ENCODE measurements around the gene PMPCA.
A peak's percentile ranks its signal among the peaks of the same experiment; 100 is the strongest.

The PMPCA gene

GRCh38 chr9:136436055-136436634 lies 25.7 kb downstream of the PMPCA start:
- DNase-seq (ENCODE audit: low read depth), result no peak

- peak; percentile 24 for DNase-seq (ENCODE audit: low read depth)
Measured at GRCh38 chr9:136437430-136437829, 27.0 kb downstream of the PMPCA start.

- DNase-seq (ENCODE audit: low read depth), result peak; percentile 5
Measured at GRCh38 chr9:136437839-136438547, 27.5 kb downstream of the PMPCA start.

- DNase-seq (ENCODE audit: low read depth), result peak; percentile 2
Measured at GRCh38 chr9:136438548-136439480, 28.4 kb downstream of the PMPCA start.

GRCh38 chr9:136439481-136440408 lies 29.3 kb downstream of the PMPCA start, which contains the start of gene INPP5E:
TSS of gene INPP5E (minus strand) at chr9:136439845. CDS start at chr9:136439419, 426 bp downstream.
- DNase-seq (ENCODE audit: low read depth), result peak; percentile 38

- DNase-seq (ENCODE audit: low read depth), result no peak
Measured at GRCh38 chr9:136441191-136441680, 30.8 kb downstream of the PMPCA start.

- no peak for DNase-seq (ENCODE audit: low read depth)
Measured at GRCh38 chr9:136441681-136442245, 31.3 kb downstream of the PMPCA start.

GRCh38 chr9:136442265-136442664 lies 31.8 kb downstream of the PMPCA start:
- DNase-seq (ENCODE audit: low read depth), result no peak

GRCh38 chr9:136443087-136443486 lies 32.6 kb downstream of the PMPCA start:
- no peak for DNase-seq (ENCODE audit: low read depth)

GRCh38 chr9:136443687-136444086 lies 33.2 kb downstream of the PMPCA start:
- no peak for DNase-seq (ENCODE audit: low read depth)

GRCh38 chr9:136444102-136444501 lies 33.6 kb downstream of the PMPCA start:
- DNase-seq (ENCODE audit: low read depth), result no peak

- no peak for DNase-seq (ENCODE audit: low read depth)
Measured at GRCh38 chr9:136445799-136446198, 35.3 kb downstream of the PMPCA start.

GRCh38 chr9:136447173-136447778 lies 36.8 kb downstream of the PMPCA start:
- no peak for DNase-seq (ENCODE audit: low read depth)

- DNase-seq (ENCODE audit: low read depth), result no peak
Measured at GRCh38 chr9:136448655-136449054, 38.2 kb downstream of the PMPCA start.

- no peak for DNase-seq (ENCODE audit: low read depth)
Measured at GRCh38 chr9:136451221-136451877, 40.9 kb downstream of the PMPCA start.

GRCh38 chr9:136453326-136453725 lies 42.9 kb downstream of the PMPCA start:
- DNase-seq (ENCODE audit: low read depth), result no peak

- DNase-seq (ENCODE audit: low read depth), result no peak
Measured at GRCh38 chr9:136454026-136454796, 43.8 kb downstream of the PMPCA start.

- no peak for DNase-seq (ENCODE audit: low read depth)
Measured at GRCh38 chr9:136455043-136456002, 44.9 kb downstream of the PMPCA start.

Measured in GM04504 (cell line).